ENCODE measurements around the gene NTMT1. TPM values are rescaled to one million over a fixed set of nuclear protein-coding genes. Genes with fewer than 3 reads are reported as not detected.

The NTMT1 gene
- total and polyA plus RNA-seq, 2 experiments from 2014 or later: 20.8 to 81.4 TPM

- Histone ChIP-seq H3K4me1 (ENCODE audit: insufficient read depth) (no peaks in the 10 kb centered on the region), H3K27me3 (no peaks in the 10 kb centered on the region), H3K4me2 (no peak overlapping the region), H4K20me1 (ENCODE audit: insufficient read depth, poor library complexity, severe bottlenecking) (no peaks in the 10 kb centered on the region), H3K36me3 (replicated peaks; ENCODE audit: insufficient read depth, low read depth) (no peaks in the 10 kb centered on the region), H3K27ac (no peak overlapping the region), H3K4me3 (no peak overlapping the region), H3K9me2 (replicated peaks; ENCODE audit: insufficient read depth) (no peaks in the 10 kb centered on the region), H3K9me3 (ENCODE audit: low read depth) (no peaks in the 10 kb centered on the region), H2AFZ (no peak overlapping the region), H3K79me2 (no peaks in the 10 kb centered on the region)
- WGBS (ENCODE audit: low lambda C conversion rate, missing lambda C conversion rate): 85% methylated on average over 15 of the region's 15 CpGs
- no peak for DNase-seq (ENCODE audit: low spot score)
- TF ChIP-seq EZH2 (IDR thresholded peaks at IDR 0.05; ENCODE audit: borderline replicate concordance) (no peak), CTCF (IDR thresholded peaks at IDR 0.05; ENCODE audit: poor library complexity) (no peak), EZH2phosphoT487 (IDR thresholded peaks at IDR 0.05; ENCODE audit: low read depth, severe bottlenecking, unreplicated experiment) (no peak)
These were observed 59.4 kb downstream of the NTMT1 start for GRCh38 chr9:129685220-129685932.

Other genes with a start within 250 kb of the NTMT1 start
- gene C9orf50, start 5.1 kb upstream of the NTMT1 start, total RNA-seq: not detected in 2 replicates
- 0.86 TPM in 1 of 2 replicates, not detected in the other for gene C9orf50, start 5.1 kb upstream of the NTMT1 start, polyA plus RNA-seq
- gene ASB6, start 16.0 kb downstream of the NTMT1 start, total RNA-seq: 10.5 and 14.2 TPM in 2 replicates
- 10.7 and 15.5 TPM in 2 replicates for gene ASB6, start 16.0 kb downstream of the NTMT1 start, polyA plus RNA-seq
- 5.7 and 9.7 TPM in 2 replicates for gene PRRX2, start 39.5 kb downstream of the NTMT1 start, total RNA-seq
- gene PRRX2, start 39.5 kb downstream of the NTMT1 start, polyA plus RNA-seq: 14.0 and 23.0 TPM in 2 replicates
- 17.1 and 26.4 TPM in 2 replicates for gene PTGES, start 126.9 kb downstream of the NTMT1 start, total RNA-seq
- gene PTGES, start 126.9 kb downstream of the NTMT1 start, polyA plus RNA-seq: 94.9 and 103 TPM in 2 replicates
- gene TOR1B, start 177.0 kb downstream of the NTMT1 start, total RNA-seq: 28.1 and 34.6 TPM in 2 replicates
- gene TOR1B, start 177.0 kb downstream of the NTMT1 start, polyA plus RNA-seq: 7.7 and 11.5 TPM in 2 replicates
- gene TOR1A, start 198.0 kb downstream of the NTMT1 start, total RNA-seq: 38.7 and 44.8 TPM in 2 replicates
- gene TOR1A, start 198.0 kb downstream of the NTMT1 start, polyA plus RNA-seq: 40.2 and 50.4 TPM in 2 replicates
- 43.8 and 48.3 TPM in 2 replicates for gene C9orf78, start 209.1 kb downstream of the NTMT1 start, total RNA-seq
- 47.9 and 48.6 TPM in 2 replicates for gene C9orf78, start 209.1 kb downstream of the NTMT1 start, polyA plus RNA-seq
- gene USP20, start 209.3 kb downstream of the NTMT1 start, total RNA-seq: 10.6 and 11.2 TPM in 2 replicates
- 25.3 and 29.0 TPM in 2 replicates for gene USP20, start 209.3 kb downstream of the NTMT1 start, polyA plus RNA-seq

Measured in hepatocyte (in vitro differentiated cells).